ENCODE measurements around the gene CCL14. TPM values are rescaled to one million over a fixed set of nuclear protein-coding genes. Genes with fewer than 3 reads are reported as not detected.
"Not testable (repeated sequence)": the region's sequence is repeated elsewhere in the genome, so short reads cannot be mapped to it uniquely, and the experiment has no call there.

The CCL14 gene
- total and polyA plus RNA-seq, 5 experiments from 2014 or later: not detected

DNA sequence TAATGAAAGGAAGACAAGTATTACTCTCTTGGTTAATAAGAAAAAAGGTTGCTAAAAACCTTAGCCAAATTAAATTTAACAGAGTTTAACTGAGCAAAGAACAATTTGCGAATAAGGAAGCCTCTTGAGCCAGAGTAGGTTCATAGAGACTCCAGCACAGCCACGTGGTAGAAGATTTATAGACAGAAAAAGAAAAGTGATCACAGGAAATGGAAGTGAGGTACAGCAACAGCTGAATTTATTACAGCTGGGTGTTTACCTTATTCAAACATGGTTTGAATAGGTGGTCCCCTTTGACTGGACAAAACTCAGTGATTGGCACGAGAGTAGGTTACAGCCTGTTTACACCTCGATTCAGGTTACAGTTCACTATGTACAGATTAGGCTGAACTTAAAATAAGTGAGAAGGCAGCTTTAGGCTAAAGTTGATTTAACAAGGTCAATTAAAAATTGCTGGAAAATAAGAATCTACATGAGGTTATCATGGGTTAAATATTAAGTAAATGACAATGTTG lies 18.1 kb upstream of the CCL14 start:
- ATAC-seq (no peak), DNase-seq (no peak)
- Mint-ChIP-seq H3K9me3 (peaks cover 0 to 17% (median 2%) of the 10 kb centered on the region in 9 donors), H3K27me3 (peaks cover 0 to 4% (median 0%) of the 10 kb centered on the region in 5 donors), H3K36me3 (peaks cover 0 to 4% (median 0%) of the 10 kb centered on the region in 3 donors), H3K27ac (peak overlapping the region in 2 of 10 donors; percentile 56 to 71), H3K4me3 (peak overlapping the region in 1 of 10 donors; percentile 2), H3K4me1 (peaks cover 2 to 8% (median 8%) of the 10 kb centered on the region in 4 donors)
- POLR2A ChIA-PET: no interaction called here

DNA sequence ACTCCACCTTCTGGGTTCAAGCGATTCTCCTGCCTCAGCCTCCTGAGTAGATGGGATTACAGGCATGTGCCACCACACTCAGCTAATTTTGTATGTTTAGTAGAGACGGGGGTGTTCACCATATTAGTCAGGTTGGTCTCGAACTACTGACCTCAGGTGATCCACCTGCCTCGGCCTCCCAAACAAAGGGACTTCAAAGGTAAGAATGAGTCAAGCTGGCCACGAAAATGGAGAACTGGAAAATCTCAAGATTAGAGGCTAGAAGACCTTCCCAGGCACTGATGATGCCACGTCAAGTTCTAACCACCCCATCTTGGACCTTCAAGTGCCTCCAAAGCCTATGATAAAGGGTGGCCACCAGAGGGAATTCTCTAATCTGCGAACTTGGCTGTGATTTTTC lies 16.1 kb upstream of the CCL14 start:
- Mint-ChIP-seq H3K27me3 (peaks cover 0 to 11% (median 0%) of the 10 kb centered on the region in 5 donors), H3K36me3 (no peaks in the 10 kb centered on the region), H3K9me3 (peaks cover 0 to 3% (median 0%) of the 10 kb centered on the region in 9 donors), H3K27ac (no peak overlapping the region), H3K4me1 (peaks cover 2 to 17% (median 8%) of the 10 kb centered on the region in 4 donors), H3K4me3 (no peak overlapping the region)
- ATAC-seq: no peak
- DNase-seq: no peak
- POLR2A ChIA-PET: no interaction called here

- Mint-ChIP-seq H3K9me3 (no peaks in the 10 kb centered on the region), H3K27me3 (peaks cover 0 to 11% (median 0%) of the 10 kb centered on the region in 5 donors), H3K36me3 (no peaks in the 10 kb centered on the region), H3K4me3 (no peak overlapping the region), H3K27ac (no peak overlapping the region), H3K4me1 (peaks cover 2 to 17% (median 8%) of the 10 kb centered on the region in 4 donors)
- DNase-seq (no peak), ATAC-seq (no peak)
- POLR2A ChIA-PET: no interaction called here
Measured at GRCh38 chr17:36001862-36002603, 15.5 kb upstream of the CCL14 start.

- no peak for ATAC-seq
- H3K27ac Mint-ChIP-seq: peak within 1 kb of the TSS in 2 of 10 donors; percentile 40 to 47
- peaks cover 0 to 11% (median 0%) of the 10 kb centered on the region in 5 donors for H3K27me3 Mint-ChIP-seq
- POLR2A ChIA-PET: no interaction called here
- H3K4me3 Mint-ChIP-seq: no peak within 1 kb of the TSS
- DNase-seq: no peak
- no peaks in the 10 kb centered on the region for H3K9me3 Mint-ChIP-seq
- peaks cover 2 to 21% (median 8%) of the 10 kb centered on the region in 4 donors for H3K4me1 Mint-ChIP-seq
- H3K36me3 Mint-ChIP-seq: no peaks in the 10 kb centered on the region
Measured at GRCh38 chr17:36001110-36001771, 14.7 kb upstream of the CCL14 start, which contains the start of gene CCL15. Gene CCL15, minus strand, starts transcription at chr17:36001553. Its CDS starts 61 bp downstream, at chr17:36001492.

GRCh38 chr17:36000732-36001109 lies 14.2 kb upstream of the CCL14 start:
- no peak overlapping the region for H3K4me3 Mint-ChIP-seq
- H3K9me3 Mint-ChIP-seq: no peaks in the 10 kb centered on the region
- POLR2A ChIA-PET: no interaction called here
- no peaks in the 10 kb centered on the region for H3K36me3 Mint-ChIP-seq
- H3K27ac Mint-ChIP-seq: peak overlapping the region in 1 of 10 donors; percentile 40
- H3K27me3 Mint-ChIP-seq: peaks cover 0 to 11% (median 0%) of the 10 kb centered on the region in 5 donors
- ATAC-seq (no peak), DNase-seq (no peak)
- peaks cover 2 to 24% (median 8%) of the 10 kb centered on the region in 4 donors for H3K4me1 Mint-ChIP-seq

GRCh38 chr17:35998756-35999155 lies 12.2 kb upstream of the CCL14 start:
- Mint-ChIP-seq H3K36me3 (no peaks in the 10 kb centered on the region), H3K9me3 (peaks cover 0 to 3% (median 0%) of the 10 kb centered on the region in 9 donors), H3K4me1 (peaks cover 0 to 19% (median 0%) of the 10 kb centered on the region in 4 donors), H3K27me3 (peaks cover 0 to 19% (median under 1%) of the 10 kb centered on the region in 5 donors), H3K4me3 (no peak overlapping the region), H3K27ac (no peak overlapping the region)
- POLR2A ChIA-PET: no interaction called here
- ATAC-seq: no peak
- DNase-seq: no peak

DNA sequence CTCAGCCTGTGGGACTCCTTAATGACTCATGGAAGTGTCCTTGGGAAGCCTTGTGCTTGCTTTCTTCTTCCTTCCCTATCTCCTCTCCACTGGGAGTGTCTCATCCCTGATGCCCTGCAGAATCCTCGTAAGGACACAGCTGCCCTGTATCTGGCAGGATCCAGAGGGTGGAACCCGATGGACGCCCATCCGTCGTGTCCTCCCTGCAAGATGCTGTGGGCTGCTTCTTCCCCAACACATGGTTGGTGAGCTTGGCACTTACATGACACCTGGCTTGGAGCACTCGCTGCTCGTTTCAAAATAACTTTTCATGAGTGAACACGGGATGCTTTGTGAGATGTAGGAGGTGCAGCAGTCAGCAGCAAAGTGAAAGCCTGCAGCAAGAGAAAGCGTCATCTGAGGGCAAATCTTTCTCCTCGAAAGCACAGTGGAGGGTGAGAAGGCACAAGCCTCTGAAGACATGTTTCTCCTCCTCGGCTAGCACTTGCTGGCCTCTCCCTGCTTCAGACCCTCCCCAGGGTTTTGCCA lies 11.6 kb upstream of the CCL14 start:
- H3K36me3 Mint-ChIP-seq: no peaks in the 10 kb centered on the region
- H3K27me3 Mint-ChIP-seq: peaks cover 0 to 23% (median 1%) of the 10 kb centered on the region in 5 donors
- H3K4me1 Mint-ChIP-seq: peaks cover 0 to 19% (median 0%) of the 10 kb centered on the region in 4 donors
- ATAC-seq (no peak), DNase-seq (no peak)
- POLR2A ChIA-PET: no interaction called here
- H3K27ac Mint-ChIP-seq: no peak overlapping the region
- peaks cover 0 to 3% (median 0%) of the 10 kb centered on the region in 9 donors for H3K9me3 Mint-ChIP-seq
- H3K4me3 Mint-ChIP-seq: no peak overlapping the region

GRCh38 chr17:35995346-35995745 lies 8.8 kb upstream of the CCL14 start:
- H3K4me3 Mint-ChIP-seq, ATAC-seq, POLR2A ChIA-PET, H3K9me3 Mint-ChIP-seq, DNase-seq, H3K36me3 Mint-ChIP-seq, H3K27ac Mint-ChIP-seq: not testable (repeated sequence)
- Mint-ChIP-seq H3K27me3 (peaks cover 5 to 39% (median 10%) of the 10 kb centered on the region in 5 donors), H3K4me1 (peaks cover 0 to 19% (median 0%) of the 10 kb centered on the region in 4 donors)

DNA sequence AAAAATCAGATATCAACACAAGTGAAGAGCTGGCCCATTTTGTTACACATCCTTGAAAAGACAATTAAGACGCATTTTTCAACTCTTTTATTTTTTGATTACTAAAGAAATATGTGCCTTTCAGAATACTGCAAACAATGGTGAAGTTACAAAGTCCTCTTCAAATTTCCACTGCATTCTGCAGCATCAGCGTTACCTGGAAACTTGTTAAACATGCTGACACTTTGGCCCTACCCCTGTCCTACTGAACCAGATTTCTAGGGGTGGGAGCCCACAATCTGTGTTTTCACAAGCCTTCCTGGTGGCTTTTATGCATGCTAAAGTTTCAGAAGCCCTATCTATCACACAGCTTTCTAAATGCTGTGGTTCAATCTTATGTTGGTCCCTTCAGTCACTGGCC lies 4.5 kb upstream of the CCL14 start:
- H3K36me3 Mint-ChIP-seq: peaks cover 0 to 6% (median 0%) of the 10 kb centered on the region in 3 donors
- ATAC-seq (no peak), DNase-seq (no peak)
- peaks cover 5 to 28% (median 10%) of the 10 kb centered on the region in 5 donors for H3K27me3 Mint-ChIP-seq
- H3K27ac Mint-ChIP-seq: no peak overlapping the region
- peaks cover 0 to 5% (median 0%) of the 10 kb centered on the region in 4 donors for H3K4me1 Mint-ChIP-seq
- H3K4me3 Mint-ChIP-seq: no peak overlapping the region
- POLR2A ChIA-PET: no interaction called here
- peaks cover 0 to 20% (median 10%) of the 10 kb centered on the region in 9 donors for H3K9me3 Mint-ChIP-seq

GRCh38 chr17:35988164-35988563 lies 1.6 kb upstream of the CCL14 start:
- no peak for DNase-seq
- POLR2A ChIA-PET: no interaction called here
- H3K27me3 Mint-ChIP-seq: peaks cover 5 to 17% (median 12%) of the 10 kb centered on the region in 5 donors
- no peak overlapping the region for H3K4me3 Mint-ChIP-seq
- no peak overlapping the region for H3K27ac Mint-ChIP-seq
- H3K4me1 Mint-ChIP-seq: no peaks in the 10 kb centered on the region
- H3K9me3 Mint-ChIP-seq: peaks cover 0 to 20% (median 8%) of the 10 kb centered on the region in 9 donors
- peaks cover 0 to 6% (median 0%) of the 10 kb centered on the region in 3 donors for H3K36me3 Mint-ChIP-seq
- ATAC-seq: no peak

DNA sequence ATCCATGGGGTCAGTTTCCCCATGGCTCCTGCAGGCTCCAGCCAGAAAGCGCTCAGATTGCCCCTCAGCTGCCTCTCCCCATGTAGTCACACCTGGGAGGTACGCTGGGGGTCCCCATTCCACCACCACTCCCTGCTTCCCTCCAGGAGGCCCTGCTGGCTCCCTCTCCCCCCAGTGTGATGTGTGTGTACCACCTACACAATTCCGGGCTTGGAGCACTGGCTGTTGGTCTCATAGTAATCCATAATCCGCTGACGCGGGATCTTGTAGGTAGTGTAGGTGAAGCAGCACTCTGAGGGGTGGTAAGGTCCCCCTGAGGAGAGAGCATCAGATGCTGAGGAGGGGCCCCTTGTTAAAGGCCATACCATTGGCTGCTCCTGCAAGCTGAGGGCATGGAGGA lies 2.4 kb downstream of the CCL14 start:
- DNase-seq (no peak), ATAC-seq (no peak)
- Mint-ChIP-seq H3K27ac (peak overlapping the region in 1 of 10 donors; percentile 71), H3K4me3 (no peak overlapping the region), H3K9me3 (peaks cover 0 to 11% (median 5%) of the 10 kb centered on the region in 9 donors), H3K36me3 (no peaks in the 10 kb centered on the region), H3K4me1 (peaks cover 0 to 5% (median 0%) of the 10 kb centered on the region in 4 donors), H3K27me3 (peaks cover 0 to 14% (median 3%) of the 10 kb centered on the region in 5 donors)
- POLR2A ChIA-PET: no interaction called here

- Mint-ChIP-seq H3K27ac (peak overlapping the region in 1 of 10 donors; percentile 28), H3K9me3 (no peaks in the 10 kb centered on the region), H3K36me3 (no peaks in the 10 kb centered on the region), H3K4me1 (peaks cover 0 to 5% (median 0%) of the 10 kb centered on the region in 4 donors), H3K27me3 (peaks cover 0 to 27% (median 5%) of the 10 kb centered on the region in 5 donors), H3K4me3 (no peak overlapping the region)
- POLR2A ChIA-PET: no interaction called here
- DNase-seq: no peak
- no peak for ATAC-seq
Measured at GRCh38 chr17:35982409-35983191, 3.9 kb downstream of the CCL14 start.
